ENCODE results near the gene LHX6.

LHX6 gene

GRCh38 chr9:122228191-122228567 is 578 bp downstream of the LHX6 start:
- Histone ChIP-seq H3K27ac (ENCODE audit: low read length) (no peak overlapping the region), H4K20me1 (ENCODE audit: insufficient read depth, low read length) (no peaks in the 10 kb centered on the region), H3K4me1 (ENCODE audit: low read length) (no peaks in the 10 kb centered on the region), H3K4me3 (ENCODE audit: low read length) (peak overlapping the region; percentile 73), H3K27me3 (ENCODE audit: low read depth, low read length) (peaks cover 27% of the 10 kb centered on the region), H3K9ac (ENCODE audit: low read length) (no peak overlapping the region), H3K79me2 (ENCODE audit: low read length) (no peaks in the 10 kb centered on the region), H2AFZ (ENCODE audit: low read depth, low read length) (no peak overlapping the region), H3K9me3 (ENCODE audit: insufficient read depth, low read length) (no peaks in the 10 kb centered on the region), H3K4me2 (ENCODE audit: low read length) (peak overlapping the region; percentile 58), H3K36me3 (replicated peaks; ENCODE audit: low read depth, low read length) (no peaks in the 10 kb centered on the region)
- no peak for TF ChIP-seq EZH2phosphoT487 (IDR thresholded peaks at IDR 0.05; ENCODE audit: low read depth)
- TF ChIP-seq, protein P1, sequence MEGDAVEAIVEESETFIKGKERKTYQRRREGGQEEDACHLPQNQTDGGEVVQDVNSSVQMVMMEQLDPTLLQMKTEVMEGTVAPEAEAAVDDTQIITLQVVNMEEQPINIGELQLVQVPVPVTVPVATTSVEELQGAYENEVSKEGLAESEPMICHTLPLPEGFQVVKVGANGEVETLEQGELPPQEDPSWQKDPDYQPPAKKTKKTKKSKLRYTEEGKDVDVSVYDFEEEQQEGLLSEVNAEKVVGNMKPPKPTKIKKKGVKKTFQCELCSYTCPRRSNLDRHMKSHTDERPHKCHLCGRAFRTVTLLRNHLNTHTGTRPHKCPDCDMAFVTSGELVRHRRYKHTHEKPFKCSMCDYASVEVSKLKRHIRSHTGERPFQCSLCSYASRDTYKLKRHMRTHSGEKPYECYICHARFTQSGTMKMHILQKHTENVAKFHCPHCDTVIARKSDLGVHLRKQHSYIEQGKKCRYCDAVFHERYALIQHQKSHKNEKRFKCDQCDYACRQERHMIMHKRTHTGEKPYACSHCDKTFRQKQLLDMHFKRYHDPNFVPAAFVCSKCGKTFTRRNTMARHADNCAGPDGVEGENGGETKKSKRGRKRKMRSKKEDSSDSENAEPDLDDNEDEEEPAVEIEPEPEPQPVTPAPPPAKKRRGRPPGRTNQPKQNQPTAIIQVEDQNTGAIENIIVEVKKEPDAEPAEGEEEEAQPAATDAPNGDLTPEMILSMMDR (IDR thresholded peaks at IDR 0.05; ENCODE audit: low read depth, low read length): no peak

DNA sequence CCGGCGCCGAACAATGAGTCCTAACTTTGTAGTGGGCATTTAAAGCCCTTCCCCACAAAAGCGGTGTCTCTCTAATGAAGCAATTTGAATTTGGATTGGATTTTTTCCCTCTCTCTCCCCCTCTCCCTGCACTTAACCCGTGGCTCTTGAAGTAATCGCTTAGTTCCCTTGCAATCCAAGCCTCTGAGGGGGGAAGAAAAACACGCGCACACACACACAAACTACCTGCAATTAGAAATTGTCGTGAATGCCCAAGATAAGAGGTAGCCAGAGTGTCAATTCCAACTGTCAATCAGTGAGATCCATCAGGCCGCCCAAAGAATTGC is 1.2 kb downstream of the LHX6 start:
- Histone ChIP-seq H2AFZ (ENCODE audit: low read depth, low read length) (no peak overlapping the region), H3K27me3 (ENCODE audit: low read depth, low read length) (peaks cover 27% of the 10 kb centered on the region)

DNA sequence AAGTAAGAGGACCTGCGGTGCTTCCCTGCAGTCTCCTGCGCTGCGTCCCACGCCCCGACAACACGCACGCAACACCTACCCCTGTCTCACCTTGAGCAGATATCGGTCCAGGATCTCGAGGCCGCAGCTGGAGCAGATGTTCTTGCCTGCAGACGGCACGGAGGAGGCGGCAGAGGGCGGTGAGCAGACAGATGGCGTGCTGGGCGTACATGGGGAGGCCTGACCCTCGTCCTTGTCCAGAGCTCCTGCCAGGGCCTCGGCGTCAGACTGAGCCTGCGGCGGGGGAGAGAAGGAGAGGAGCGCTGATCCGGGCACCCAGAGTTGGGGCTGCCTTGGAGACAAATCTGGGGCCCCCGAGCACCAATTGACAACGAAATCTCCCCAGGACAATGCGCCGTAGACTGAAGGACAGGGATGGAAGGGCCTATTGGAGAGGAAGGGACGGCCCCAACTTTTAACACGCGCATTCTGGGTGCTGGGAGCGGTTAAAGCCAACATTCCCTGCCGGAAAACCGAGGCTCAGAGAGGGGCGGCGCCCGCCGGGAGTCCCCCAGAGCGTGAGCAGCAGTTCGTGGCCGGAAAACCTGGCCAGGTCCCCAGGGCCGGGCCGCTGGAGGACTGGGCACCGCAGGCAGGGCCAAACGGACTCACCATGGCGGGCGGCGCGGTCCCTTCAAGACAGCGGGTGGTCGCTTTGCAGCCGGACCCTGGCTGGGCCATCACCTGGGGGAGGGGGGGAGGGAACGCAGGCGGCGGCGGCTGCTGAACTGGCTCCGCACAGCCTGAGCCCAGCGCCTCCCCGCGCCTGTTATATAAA is 1.8 kb downstream of the LHX6 start:
- no peaks in the 10 kb centered on the region for H3K79me2 ChIP-seq (ENCODE audit: low read length)
- H3K27ac ChIP-seq (ENCODE audit: low read length): no peak overlapping the region
- no peaks in the 10 kb centered on the region for H3K4me1 ChIP-seq (ENCODE audit: low read length)
- H3K4me2 ChIP-seq (ENCODE audit: low read length): no peak overlapping the region
- no peak overlapping the region for H3K4me3 ChIP-seq (ENCODE audit: low read length)
- no peaks in the 10 kb centered on the region for H3K9me3 ChIP-seq (ENCODE audit: insufficient read depth, low read length)
- H3K9ac ChIP-seq (ENCODE audit: low read length): no peak overlapping the region
- H3K36me3 ChIP-seq (replicated peaks; ENCODE audit: low read depth, low read length): no peaks in the 10 kb centered on the region
- H2AFZ ChIP-seq (ENCODE audit: low read depth, low read length): no peak overlapping the region
- H3K27me3 ChIP-seq (ENCODE audit: low read depth, low read length): peaks cover 27% of the 10 kb centered on the region
- TF ChIP-seq, protein P1 (IDR thresholded peaks at IDR 0.05; ENCODE audit: low read depth, low read length): no peak
- no peak for TF ChIP-seq EZH2phosphoT487 (IDR thresholded peaks at IDR 0.05; ENCODE audit: low read depth)
- no peaks in the 10 kb centered on the region for H4K20me1 ChIP-seq (ENCODE audit: insufficient read depth, low read length)

More for the DNA sequence above, 1.2 kb downstream of the LHX6 start:
- H3K79me2 ChIP-seq (ENCODE audit: low read length): no peaks in the 10 kb centered on the region
- no peak overlapping the region for H3K27ac ChIP-seq (ENCODE audit: low read length)
- H3K36me3 ChIP-seq (replicated peaks; ENCODE audit: low read depth, low read length): no peaks in the 10 kb centered on the region
- TF ChIP-seq, protein P1 (IDR thresholded peaks at IDR 0.05; ENCODE audit: low read depth, low read length): no peak
- TF ChIP-seq EZH2phosphoT487 (IDR thresholded peaks at IDR 0.05; ENCODE audit: low read depth): no peak
- H4K20me1 ChIP-seq (ENCODE audit: insufficient read depth, low read length): no peaks in the 10 kb centered on the region
- no peak overlapping the region for H3K4me3 ChIP-seq (ENCODE audit: low read length)
- no peaks in the 10 kb centered on the region for H3K9me3 ChIP-seq (ENCODE audit: insufficient read depth, low read length)
- H3K4me1 ChIP-seq (ENCODE audit: low read length): no peaks in the 10 kb centered on the region
- H3K9ac ChIP-seq (ENCODE audit: low read length): no peak overlapping the region
- no peak overlapping the region for H3K4me2 ChIP-seq (ENCODE audit: low read length)

- Histone ChIP-seq H2AFZ (ENCODE audit: low read depth, low read length) (no peak overlapping the region), H4K20me1 (ENCODE audit: insufficient read depth, low read length) (no peaks in the 10 kb centered on the region)
- TF ChIP-seq, protein P1 (IDR thresholded peaks at IDR 0.05; ENCODE audit: low read depth, low read length): no peak
- TF ChIP-seq EZH2phosphoT487 (IDR thresholded peaks at IDR 0.05; ENCODE audit: low read depth): no peak
These were observed 2.5 kb downstream of the LHX6 start for GRCh38 chr9:122226142-122226757.

More at GRCh38 chr9:122226142-122226757, 2.5 kb downstream of the LHX6 start:
- no peaks in the 10 kb centered on the region for H3K9me3 ChIP-seq (ENCODE audit: insufficient read depth, low read length)
- no peak overlapping the region for H3K4me2 ChIP-seq (ENCODE audit: low read length)
- H3K27ac ChIP-seq (ENCODE audit: low read length): no peak overlapping the region
- no peaks in the 10 kb centered on the region for H3K79me2 ChIP-seq (ENCODE audit: low read length)
- H3K9ac ChIP-seq (ENCODE audit: low read length): no peak overlapping the region
- peaks cover 24% of the 10 kb centered on the region for H3K27me3 ChIP-seq (ENCODE audit: low read depth, low read length)
- no peak overlapping the region for H3K4me3 ChIP-seq (ENCODE audit: low read length)
- no peaks in the 10 kb centered on the region for H3K4me1 ChIP-seq (ENCODE audit: low read length)
- H3K36me3 ChIP-seq (replicated peaks; ENCODE audit: low read depth, low read length): no peaks in the 10 kb centered on the region

Measured in OCI-LY3 (cell line).